Thyroid gland (tissue), 4 donors: ENCODE data around the gene PLCB1. TPM values are rescaled to one million over a fixed set of nuclear protein-coding genes. Genes with fewer than 3 reads are reported as not detected.
"Not testable (repeated sequence)": the region's sequence is repeated elsewhere in the genome, so short reads cannot be mapped to it uniquely, and the experiment has no call there.

Experiments used
- DNase-seq, 2 donors: peaks; one replicate each; pipeline ENCODE4 v3.0.0-alpha.2; 2019
- H3K27ac ChIP-seq, 3 donors: fragments of 200-600 bp; sonication (generic); 1 replicate in 2 of 3; 2 replicates in 1 of 3; pipeline ENCODE4 v1.5.1; 2016 to 2019; ENCODE audit warnings: mild to moderate bottlenecking in 1 of 3, moderate library complexity in 1 of 3
- H3K27me3 ChIP-seq: fragments of 200-600 bp; sonication (generic); one replicate; pipeline ENCODE4 v1.5.1; 2019
- H3K36me3 ChIP-seq, 2 donors: fragments of 200-600 bp; sonication (generic); one replicate each; pipeline ENCODE4 v1.5.1; 2016 to 2019
- H3K4me1 ChIP-seq, 2 donors: fragments of 200-600 bp; sonication (generic); one replicate each; pipeline ENCODE4 v1.5.1; 2017 to 2019
- H3K4me3 ChIP-seq, 3 donors: fragments of 200-600 bp; sonication (generic); replicated peaks in 1 of 3; 1 replicate in 2 of 3; 2 replicates in 1 of 3; pipeline ENCODE4 v1.5.1; 2016; ENCODE audit warnings: mild to moderate bottlenecking in 1 of 3
- H3K9me3 ChIP-seq: fragments of 200-600 bp; sonication (generic); one replicate; pipeline ENCODE4 v1.5.1; 2017
- CTCF ChIP-seq, 6 experiments: fragments of 200-600 bp in 3 of 6; fragments of 450-650 bp in 3 of 6; sonication (generic) in 3 of 6; IDR thresholded peaks; one replicate each; pipeline ENCODE4 v1.5.1; 2016 to 2019; ENCODE audit warnings: antibody characterized with exemption in 6 of 6, mild to moderate bottlenecking in 2 of 6, inconsistent platforms in 1 of 6, moderate library complexity in 1 of 6
- POLR2A ChIP-seq, 2 donors: fragments of 450-650 bp; IDR thresholded peaks; one replicate each; pipeline ENCODE4 v1.6.1; 2017; ENCODE audit warnings: antibody characterized with exemption in 2 of 2, mild to moderate bottlenecking in 2 of 2, moderate library complexity in 1 of 2
- WGBS, 2 donors: methylation state at CpG; one replicate each; pipeline ENCODE4 v1.1.5; 2017; 5-methylcytosine and 5-hydroxymethylcytosine counted together
- intact Hi-C: fragments of 100-400 bp; cut with DNase I; formaldehyde crosslinking; loops from one replicate; pipeline ENCODE4 v1.15.1; 2023
- total RNA-seq, 4 donors: library from RNA; depleted of rRNA; stranded (reverse); fragments of >200 nt; gene quantifications; one replicate each; pipeline ENCODE4 v1.2.3, GENCODE V29; 2016

Gene PLCB1
- total RNA-seq, 4 donors from 2014 or later = 7.3 to 14.1 (median 11.0) TPM

GRCh38 chr20:8849990-8850389 lies 717.9 kb downstream of the PLCB1 start:
- no peaks in the 10 kb centered on the region for H3K9me3 ChIP-seq
- TF ChIP-seq POLR2A (IDR thresholded peaks at IDR 0.05) = no peak
- TF ChIP-seq CTCF (IDR thresholded peaks at IDR 0.05) = no peak
- intact Hi-C loops = loop anchor here (5.0 kb wide), 1 partner anchor 507 kb away; no protein-coding TSS in a partner anchor
- no peaks in the 10 kb centered on the region for H3K36me3 ChIP-seq
- H3K27ac ChIP-seq = no peak overlapping the region
- no peaks in the 10 kb centered on the region for H3K27me3 ChIP-seq
- H3K4me3 ChIP-seq = no peak overlapping the region
- DNase-seq = no peak
- WGBS, 2 donors = 91 to 92% methylated on average over 7 of the region's 7 CpGs
- peaks cover 3 to 11% of the 10 kb centered on the region in 2 donors for H3K4me1 ChIP-seq

DNA sequence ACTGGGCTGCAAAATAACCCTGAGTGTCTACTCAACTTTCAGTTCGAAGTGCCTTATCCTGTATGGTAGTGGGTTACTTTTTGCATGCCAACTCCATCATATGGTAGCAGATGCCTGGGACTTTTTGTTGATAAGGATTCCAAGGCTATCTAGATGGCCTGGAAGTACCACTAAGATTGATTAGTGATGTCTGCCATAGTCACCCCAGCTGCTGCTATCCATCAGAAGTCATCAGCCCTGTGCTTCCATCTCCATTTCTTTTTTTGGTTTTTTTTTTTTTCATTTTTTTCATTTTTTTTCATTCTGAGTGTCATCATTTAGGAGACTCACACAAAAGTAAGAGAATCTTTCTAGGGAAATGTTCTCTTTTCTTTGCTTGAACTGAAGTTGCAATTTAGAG lies 719.4 kb downstream of the PLCB1 start:
- TF ChIP-seq POLR2A (IDR thresholded peaks at IDR 0.05) = no peak
- TF ChIP-seq CTCF (IDR thresholded peaks at IDR 0.05) = no peak
- DNase-seq = no peak
- Histone ChIP-seq H3K27me3 (no peaks in the 10 kb centered on the region), H3K4me1 (peaks cover 3 to 18% of the 10 kb centered on the region in 2 donors), H3K36me3 (no peaks in the 10 kb centered on the region), H3K9me3 (no peaks in the 10 kb centered on the region), H3K4me3 (no peak overlapping the region), H3K27ac (no peak overlapping the region)
- intact Hi-C loops = loop anchor here (5.0 kb wide), 1 partner anchor 506 kb away; no protein-coding TSS in a partner anchor
- 86 to 97% methylated on average over 1 of the region's 1 CpG for WGBS, 2 donors

DNA sequence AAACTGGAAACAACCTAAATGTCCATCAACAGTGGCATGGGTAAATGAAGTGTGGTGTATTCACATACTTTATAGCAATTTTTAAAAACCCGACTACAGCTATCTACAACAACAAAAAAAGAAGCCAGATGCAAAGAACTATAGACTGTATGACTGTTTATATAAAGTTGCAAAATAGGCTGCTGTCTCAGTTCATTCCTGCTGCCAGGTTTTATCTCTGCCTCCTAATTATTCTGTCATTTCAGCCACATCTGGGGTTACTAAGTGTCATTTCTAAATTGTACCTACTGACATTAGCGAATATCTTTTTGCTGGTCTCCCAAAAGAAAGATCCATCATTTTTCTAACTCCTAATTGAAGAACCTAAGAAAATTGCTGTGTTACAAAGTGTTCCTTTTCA lies 719.9 kb downstream of the PLCB1 start:
- H3K4me1 ChIP-seq = peaks cover 3 to 18% of the 10 kb centered on the region in 2 donors
- H3K4me3 ChIP-seq, DNase-seq, H3K36me3 ChIP-seq, H3K27me3 ChIP-seq, H3K9me3 ChIP-seq, H3K27ac ChIP-seq: not testable (repeated sequence)
- 87 to 91% methylated on average over 2 of the region's 2 CpGs for WGBS, 2 donors
- intact Hi-C loops = loop anchor here (5.0 kb wide), 1 partner anchor 505 kb away; no protein-coding TSS in a partner anchor

- DNase-seq, H3K9me3 ChIP-seq, H3K4me3 ChIP-seq, H3K36me3 ChIP-seq, H3K27me3 ChIP-seq, H3K27ac ChIP-seq: not testable (repeated sequence)
- WGBS, 2 donors = 87 to 89% methylated on average over 3 of the region's 3 CpGs
- H3K4me1 ChIP-seq = peaks cover 3 to 18% of the 10 kb centered on the region in 2 donors
- intact Hi-C loops = loop anchor here (5.0 kb wide), 1 partner anchor 504 kb away; no protein-coding TSS in a partner anchor
These were observed 721.1 kb downstream of the PLCB1 start for GRCh38 chr20:8853211-8853610.

- H3K27me3 ChIP-seq = no peaks in the 10 kb centered on the region
- intact Hi-C loops = loop anchor here (5.0 kb wide), 1 partner anchor 503 kb away; no protein-coding TSS in a partner anchor
- no peaks in the 10 kb centered on the region for H3K36me3 ChIP-seq
- DNase-seq = peak; percentile 11 to 12
- H3K9me3 ChIP-seq = no peaks in the 10 kb centered on the region
- TF ChIP-seq CTCF (IDR thresholded peaks at IDR 0.05) = peak; percentile 74 to 95 (median 86)
- no peak for TF ChIP-seq POLR2A (IDR thresholded peaks at IDR 0.05)
- 17 to 19% methylated on average over 6 of the region's 6 CpGs for WGBS, 2 donors
- no peak overlapping the region for H3K4me3 ChIP-seq
- peak overlapping the region; percentile 3 to 39 (median 10) for H3K27ac ChIP-seq
- H3K4me1 ChIP-seq = peaks cover 3 to 18% of the 10 kb centered on the region in 2 donors
These were observed 721.8 kb downstream of the PLCB1 start for GRCh38 chr20:8853805-8854338.

GRCh38 chr20:8854571-8854970 lies 722.5 kb downstream of the PLCB1 start:
- intact Hi-C loops = loop anchor here (5.0 kb wide), 1 partner anchor 503 kb away; no protein-coding TSS in a partner anchor
- no peak for TF ChIP-seq POLR2A (IDR thresholded peaks at IDR 0.05)
- TF ChIP-seq CTCF (IDR thresholded peaks at IDR 0.05) = no peak
- Histone ChIP-seq H3K4me3 (no peak overlapping the region), H3K36me3 (no peaks in the 10 kb centered on the region), H3K27ac (peak overlapping the region in 2 of 3 donors; percentile 3 to 39), H3K9me3 (no peaks in the 10 kb centered on the region), H3K27me3 (no peaks in the 10 kb centered on the region), H3K4me1 (peaks cover 3 to 18% of the 10 kb centered on the region in 2 donors)
- WGBS, 2 donors = 55 to 75% methylated on average over 12 of the region's 12 CpGs
- DNase-seq = peak; percentile 5
